HG02870 (cell line): ENCODE data around the gene PRXL2B.
"Not testable (repeated sequence)": the region's sequence is repeated elsewhere in the genome, so short reads cannot be mapped to it uniquely, and the experiment has no call there.

Experiments
- ATAC-seq: cut with Tn5 transposase; IDR thresholded peaks from one replicate; pipeline ENCODE4 v1.9.1; 2021; ENCODE audit warnings: mild to moderate bottlenecking, moderate library complexity; ENCODE audit not compliant: unreplicated experiment

PRXL2B gene

DNA sequence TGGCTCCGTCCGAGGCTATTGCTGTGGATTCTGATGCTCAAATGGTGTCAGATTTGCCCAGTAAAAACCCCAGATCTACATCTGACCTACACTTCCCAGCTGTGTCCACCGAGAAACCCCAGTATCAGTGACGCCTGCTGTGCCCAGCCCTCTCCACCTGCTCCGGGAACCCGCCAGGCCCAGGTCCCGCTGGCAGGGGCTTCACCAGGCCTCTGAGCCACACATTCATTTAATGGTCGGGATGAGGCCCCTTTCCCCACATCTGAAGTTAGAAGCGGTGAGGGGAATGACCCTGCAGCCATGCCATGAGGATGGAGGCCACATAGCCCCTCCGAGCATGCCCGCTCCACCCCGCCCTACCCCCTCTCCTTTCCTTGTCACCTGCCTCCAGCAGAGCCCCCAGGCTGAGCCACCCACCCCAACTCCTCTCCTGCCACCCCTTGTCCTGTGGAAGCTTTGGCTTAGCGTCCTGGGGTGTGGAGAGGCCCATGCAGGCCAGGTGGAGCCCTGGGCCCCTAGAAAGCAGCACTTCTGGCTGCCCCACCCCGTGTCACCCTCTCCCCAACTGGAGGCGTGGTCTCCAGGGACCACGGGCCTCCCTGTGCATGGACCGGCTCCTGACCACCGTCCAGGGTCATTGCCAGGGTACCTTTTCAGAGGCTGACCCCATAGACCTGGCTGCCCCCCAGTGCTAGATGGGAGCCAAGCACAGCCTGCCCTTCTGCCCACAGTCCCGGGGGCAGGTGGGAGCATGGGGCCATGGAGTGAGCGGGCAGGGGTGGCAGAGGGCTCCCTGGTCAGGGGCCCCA lies 22.4 kb upstream of the PRXL2B start:
- ATAC-seq, result no peak

DNA sequence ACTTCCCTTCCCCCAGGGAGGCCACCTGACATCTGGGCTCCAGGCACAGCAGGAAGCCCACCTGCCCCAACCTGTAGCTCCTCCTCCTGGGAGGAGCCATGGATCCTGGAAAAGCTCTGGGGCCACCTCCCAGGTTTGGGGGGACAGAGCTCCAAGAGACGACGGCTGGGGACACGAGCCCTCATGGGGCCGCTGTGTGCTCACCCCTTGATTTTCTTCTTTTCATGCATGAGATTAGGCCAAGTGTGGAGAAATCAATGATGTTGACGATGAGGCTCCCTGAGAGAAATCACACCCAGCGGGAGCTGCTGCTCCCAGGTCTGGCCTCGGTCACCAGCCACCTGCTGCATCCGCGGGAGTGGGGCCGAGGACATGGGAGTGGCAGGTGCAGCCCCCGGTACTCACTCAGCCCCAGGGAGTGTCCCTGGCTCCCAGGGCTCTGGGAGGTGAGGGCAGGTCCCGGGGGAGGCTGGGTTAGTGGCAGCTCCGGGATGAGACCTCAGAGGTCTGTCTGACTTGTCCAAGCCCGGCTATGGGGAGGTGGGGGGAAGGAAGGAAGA lies 21.7 kb upstream of the PRXL2B start:
- ATAC-seq, result no peak

GRCh38 chr1:2566101-2567045 lies 20.2 kb upstream of the PRXL2B start:
- no peak for ATAC-seq

- no peak for ATAC-seq
Measured at GRCh38 chr1:2567083-2567679, 19.4 kb upstream of the PRXL2B start.

DNA sequence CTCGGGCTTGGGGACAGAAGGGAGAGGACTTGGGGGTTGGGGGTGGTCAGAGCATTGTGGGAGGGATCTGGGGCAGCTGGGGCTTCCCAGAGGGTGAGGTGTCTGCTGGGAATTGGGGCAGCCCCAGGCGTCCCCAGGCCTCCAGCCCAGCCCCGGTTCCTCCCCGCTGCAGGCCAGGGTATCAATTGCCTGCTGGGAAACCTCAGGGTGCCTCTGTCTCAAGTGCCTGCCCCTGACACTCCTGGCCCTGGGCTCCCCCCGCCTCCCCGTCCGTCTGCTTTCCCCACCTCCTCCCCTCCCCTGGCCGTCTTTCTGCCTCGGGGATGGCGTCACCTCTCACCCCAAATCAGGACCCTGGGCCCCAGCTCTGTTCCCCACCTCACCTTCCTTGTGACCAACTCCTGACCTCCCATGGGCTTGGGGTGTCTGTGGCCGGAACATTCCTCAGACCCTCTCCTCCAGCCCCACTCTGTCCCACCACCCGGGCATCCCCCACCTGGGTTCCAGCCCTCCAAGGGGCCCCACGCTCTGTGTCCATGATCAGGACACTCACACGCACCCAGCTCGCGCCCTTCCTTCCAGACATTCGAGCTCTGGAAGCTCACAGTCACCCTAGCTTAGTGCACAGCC lies 18.3 kb upstream of the PRXL2B start:
- not testable (repeated sequence) for ATAC-seq

- no peak for ATAC-seq
Measured at GRCh38 chr1:2569060-2569459, 17.5 kb upstream of the PRXL2B start.

DNA sequence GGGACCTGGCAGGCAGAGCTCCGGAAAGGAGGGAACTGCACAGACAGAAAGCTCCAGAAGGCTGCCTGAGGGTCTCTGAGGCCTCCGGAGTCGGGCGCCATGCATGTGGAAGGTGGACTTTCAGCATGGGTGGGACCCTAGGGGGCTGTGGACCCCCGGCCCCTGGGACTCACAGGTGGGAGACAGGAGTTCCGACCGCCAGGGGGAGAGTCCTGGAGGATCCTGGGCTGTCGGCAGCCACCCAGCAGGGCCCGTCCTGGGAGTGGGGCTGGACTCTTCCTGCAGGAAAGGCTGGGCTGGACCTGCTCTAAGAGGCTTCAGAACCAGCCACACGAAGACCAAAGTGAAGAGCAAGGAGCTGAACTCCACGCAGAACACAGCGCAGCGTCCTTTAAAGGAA lies 16.9 kb upstream of the PRXL2B start:
- not testable (repeated sequence) for ATAC-seq

DNA sequence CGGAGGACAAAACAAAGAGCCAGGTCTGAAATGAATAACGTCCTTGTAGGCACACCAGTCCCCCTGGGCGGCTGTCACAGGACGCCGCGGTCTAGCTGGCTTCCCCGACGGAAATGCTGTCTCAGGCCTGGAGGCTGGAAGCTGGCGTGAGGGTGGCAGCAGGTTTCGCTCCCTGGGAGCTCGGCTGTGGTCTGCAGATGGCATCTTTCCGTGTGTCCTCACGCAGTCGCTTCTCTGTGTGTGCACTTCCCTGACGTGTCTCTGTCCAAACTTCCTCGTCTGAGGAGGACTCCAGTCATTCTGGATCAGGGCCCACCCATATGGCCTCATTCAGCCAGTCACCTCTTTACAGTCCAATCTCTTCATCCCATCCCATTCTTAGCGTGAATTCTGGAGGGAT lies 16.2 kb upstream of the PRXL2B start:
- no peak for ATAC-seq

DNA sequence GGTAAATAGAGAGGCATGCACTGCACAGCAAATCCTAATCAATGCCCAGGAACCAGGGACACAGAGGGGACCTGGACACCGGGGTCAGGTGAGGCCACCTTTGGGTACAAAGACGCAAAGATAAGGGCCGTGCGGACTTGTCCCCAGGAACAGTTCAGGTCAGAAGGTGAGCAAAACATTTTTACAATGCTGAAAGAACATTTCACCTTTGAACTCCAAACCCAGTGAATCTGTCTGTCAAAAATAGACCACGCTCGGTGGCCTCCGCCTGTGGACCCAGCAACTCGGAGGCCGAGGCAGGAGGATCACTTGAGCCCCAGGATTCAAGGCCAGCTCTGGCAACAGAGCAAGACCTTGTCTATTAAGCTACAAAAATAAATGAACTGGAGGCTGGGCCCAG lies 15.2 kb upstream of the PRXL2B start:
- ATAC-seq, result no peak

- ATAC-seq, result no peak
Measured at GRCh38 chr1:2573250-2573920, 13.2 kb upstream of the PRXL2B start.

GRCh38 chr1:2574350-2574749 lies 12.2 kb upstream of the PRXL2B start:
- no peak for ATAC-seq

DNA sequence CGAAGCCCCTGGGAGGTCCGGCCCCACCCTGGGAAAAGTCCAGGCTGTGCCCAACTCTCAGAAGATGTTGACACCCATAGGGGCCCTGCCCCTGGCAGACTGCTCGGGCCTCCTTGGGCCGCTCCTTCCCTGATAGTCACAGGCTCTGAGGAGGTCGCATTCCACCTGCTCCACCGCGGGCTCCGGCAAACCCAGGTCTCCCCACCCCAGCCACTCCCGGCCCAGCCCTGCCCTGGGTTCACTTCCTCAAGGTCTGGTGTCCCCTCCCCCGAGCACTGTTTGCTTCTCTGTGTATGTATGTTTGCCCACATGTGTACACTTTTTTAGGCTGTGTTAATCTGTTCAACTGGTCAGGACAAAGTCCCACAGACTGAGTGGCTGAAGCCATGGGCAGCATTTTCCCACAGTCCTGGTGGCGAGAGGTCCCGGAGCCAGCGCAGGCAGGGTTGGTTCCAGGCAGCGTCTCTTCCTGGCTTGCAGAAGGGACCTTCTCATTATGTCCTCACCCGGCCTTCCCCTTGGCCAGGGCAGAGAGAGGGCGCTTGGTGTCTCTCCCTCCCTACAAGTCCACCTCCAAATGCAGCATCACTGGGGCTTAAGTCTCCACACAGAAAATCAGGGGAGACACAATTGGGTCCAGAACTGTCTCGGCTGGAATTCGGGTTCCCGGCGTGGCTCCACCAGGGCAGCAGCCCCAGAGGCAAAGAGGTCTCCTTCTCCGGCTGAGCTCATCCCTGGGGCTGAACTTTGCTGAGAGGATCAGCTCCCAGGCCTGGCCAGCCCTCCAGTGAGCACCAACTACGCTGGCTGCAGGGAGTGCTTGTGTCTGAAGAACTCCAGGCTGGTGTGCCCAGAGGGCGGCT lies 10.5 kb upstream of the PRXL2B start:
- no peak for ATAC-seq

- ATAC-seq, result peak; percentile 46
Measured at GRCh38 chr1:2577565-2578075, 9.0 kb upstream of the PRXL2B start.

DNA sequence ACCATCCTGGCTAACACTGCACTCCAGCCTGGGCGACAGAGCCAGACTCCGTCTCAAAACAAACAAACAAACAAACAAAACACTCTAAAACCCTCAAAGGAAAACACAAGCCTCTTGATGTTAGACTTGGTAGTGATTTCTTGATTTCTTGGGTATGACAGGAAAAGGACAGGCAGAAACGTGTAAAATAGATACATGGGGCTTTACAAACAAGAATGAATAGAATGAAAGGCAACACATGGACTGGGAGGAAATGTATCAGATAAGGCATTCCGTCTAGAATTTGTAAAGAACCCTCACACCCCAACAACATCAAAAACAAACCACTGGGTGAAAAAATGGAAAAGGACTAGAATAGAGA lies 7.8 kb upstream of the PRXL2B start:
- ATAC-seq, result no peak

DNA sequence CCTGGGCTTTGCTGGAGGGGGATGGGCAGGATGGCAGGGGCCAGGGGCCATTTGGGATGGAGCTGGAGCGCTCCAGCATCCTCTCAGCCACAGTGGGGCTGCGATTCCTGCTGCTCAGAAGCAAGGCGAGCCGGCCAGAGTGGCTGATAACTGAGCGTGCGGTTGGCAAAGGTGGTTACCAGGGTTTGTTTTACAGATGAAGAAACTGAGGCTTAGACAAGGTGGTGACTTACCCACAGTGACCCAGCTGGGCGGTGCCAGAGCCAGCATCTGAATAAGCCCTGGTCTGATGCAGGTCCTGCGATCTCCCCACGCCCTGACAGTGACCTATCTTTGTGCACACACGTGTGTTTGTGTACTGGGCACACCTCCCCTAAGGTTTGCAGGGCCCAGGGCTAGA lies 5.9 kb upstream of the PRXL2B start:
- ATAC-seq, result no peak

- no peak for ATAC-seq
Measured at GRCh38 chr1:2582391-2582790, 4.2 kb upstream of the PRXL2B start.

DNA sequence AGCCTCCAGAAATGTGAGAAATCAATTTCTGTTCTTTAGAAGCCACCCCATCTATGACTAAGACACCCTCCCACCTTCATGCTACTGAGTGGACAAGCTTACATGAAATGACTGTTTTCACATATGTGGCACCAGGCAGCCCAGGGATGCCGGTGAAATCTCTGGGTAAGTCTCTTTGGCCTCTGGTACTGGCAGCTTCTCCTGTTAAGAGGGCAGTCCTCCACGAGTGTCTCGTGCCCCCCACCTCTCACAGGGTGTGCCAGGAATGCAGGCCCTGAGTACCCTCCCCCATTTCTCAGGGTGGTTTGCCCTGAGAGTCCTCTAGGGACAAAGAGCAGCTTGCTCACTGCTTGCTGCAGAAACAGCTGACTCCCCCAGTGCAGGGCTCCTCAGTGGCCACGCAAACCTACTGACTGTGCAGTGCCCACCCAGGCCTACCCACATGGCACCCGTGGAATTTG lies 3.2 kb upstream of the PRXL2B start:
- no peak for ATAC-seq

DNA sequence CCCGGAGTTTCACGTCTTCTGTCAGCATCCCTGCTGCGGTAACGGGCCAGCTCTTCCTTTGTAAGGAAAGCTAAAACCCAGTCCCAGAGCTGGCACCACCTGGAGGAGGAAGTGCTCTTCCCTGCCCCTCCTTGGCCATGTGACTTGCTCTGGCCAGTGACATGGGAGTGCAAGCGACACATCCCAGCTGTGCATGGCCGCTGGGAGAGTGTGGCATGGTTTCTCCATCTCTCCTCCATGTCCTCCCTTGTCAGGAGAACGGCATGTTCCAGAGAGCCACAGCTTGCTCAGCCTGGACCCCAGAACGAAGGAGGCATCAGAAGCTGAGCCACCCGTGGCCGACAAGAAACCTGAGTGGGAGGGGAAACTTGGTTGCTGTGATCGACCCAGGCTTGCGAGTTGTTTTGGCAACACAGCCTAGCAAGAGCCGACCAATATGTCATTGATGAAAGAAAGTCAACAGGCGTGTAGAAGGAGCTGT lies 2.7 kb upstream of the PRXL2B start:
- ATAC-seq, result no peak
